Prostate gland (tissue), 2 donors: Measurements from ENCODE around the gene RXRB. TPM values are rescaled to one million over a fixed set of nuclear protein-coding genes. Genes with fewer than 3 reads are reported as not detected.

Experiments
- DNase-seq: peaks from one replicate; pipeline ENCODE4 v3.0.0-alpha.2; 2019; ENCODE audit warnings: low spot score
- H3K27ac ChIP-seq, 2 donors: fragments of 200-600 bp; sonication (generic); 2 replicates each; pipeline ENCODE4 v1.5.1; 2017 to 2019
- H3K27me3 ChIP-seq: fragments of 200-600 bp; sonication (generic); replicated peaks from 2 replicates; pipeline ENCODE4 v1.5.1; 2019; ENCODE audit not compliant: insufficient read depth
- H3K36me3 ChIP-seq, 2 donors: fragments of 200-600 bp; sonication (generic); 1 replicate in 1 of 2; 2 replicates in 1 of 2; pipeline versions ENCODE4 v1.5.1 to v1.8.1; 2017 to 2019
- H3K4me1 ChIP-seq: fragments of 200-600 bp; sonication (generic); replicated peaks from 2 replicates; pipeline ENCODE4 v1.5.1; 2019
- H3K4me3 ChIP-seq, 2 donors: fragments of 200-600 bp; sonication (generic); 2 replicates each; pipeline ENCODE4 v1.5.1; 2017 to 2019
- H3K9me3 ChIP-seq: fragments of 200-600 bp; sonication (generic); 2 replicates; pipeline ENCODE4 v1.5.1; 2017
- CTCF ChIP-seq, 4 experiments: fragments of 200-600 bp in 2 of 4; fragments of 450-650 bp in 2 of 4; sonication (generic) in 2 of 4; IDR thresholded peaks; 1 replicate in 3 of 4; 2 replicates in 1 of 4; pipeline ENCODE4 v1.5.1; 2016 to 2019; ENCODE audit warnings: antibody characterized with exemption in 4 of 4, mild to moderate bottlenecking in 2 of 4, moderate library complexity in 2 of 4
- POLR2A ChIP-seq: fragments of 450-650 bp; IDR thresholded peaks from one replicate; pipeline ENCODE4 v1.6.1; 2016; ENCODE audit warnings: antibody characterized with exemption, mild to moderate bottlenecking
- POLR2AphosphoS5 ChIP-seq: sonication (generic); formaldehyde crosslinking; IDR thresholded peaks from one replicate; pipeline ENCODE4 v1.6.1; 2017; ENCODE audit warnings: antibody characterized with exemption
- WGBS: methylation state at CpG from one replicate; pipeline ENCODE4 v1.1.5; 2018; 5-methylcytosine and 5-hydroxymethylcytosine counted together
- intact Hi-C: fragments of 100-400 bp; cut with DNase I; formaldehyde crosslinking; loops from one replicate; pipeline ENCODE4 v1.14.2; 2022
- total RNA-seq, 2 donors: library from RNA; depleted of rRNA; stranded (reverse); fragments of >200 nt; gene quantifications; one replicate each; pipeline ENCODE4 v1.1.0, GENCODE V29; 2016

Gene RXRB
- total RNA-seq, 2 donors from 2014 or later, result 30.6 to 40.5 TPM

DNA sequence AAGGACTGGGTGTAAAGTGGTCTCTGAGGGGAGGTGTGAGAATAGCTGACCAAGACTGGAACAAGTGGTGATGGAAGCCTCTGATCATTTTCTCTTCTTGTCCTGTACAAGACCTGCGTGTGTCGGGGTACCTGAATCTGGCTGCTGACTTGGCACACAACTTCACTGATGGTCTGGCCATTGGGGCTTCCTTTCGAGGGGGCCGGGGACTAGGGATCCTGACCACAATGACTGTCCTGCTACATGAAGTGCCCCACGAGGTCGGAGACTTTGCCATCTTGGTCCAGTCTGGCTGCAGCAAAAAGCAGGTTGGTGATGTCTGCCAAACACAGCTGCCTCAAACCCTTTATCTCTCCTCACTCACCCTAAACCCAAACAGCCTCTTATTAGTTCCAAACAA, 2.3 kb upstream of the RXRB start:
- Histone ChIP-seq H3K27ac (no peak overlapping the region), H3K4me1 (peaks cover 6% of the 10 kb centered on the region), H3K36me3 (peaks cover 0 to 6% of the 10 kb centered on the region in 2 donors), H3K9me3 (no peaks in the 10 kb centered on the region), H3K27me3 (no peaks in the 10 kb centered on the region), H3K4me3 (no peak overlapping the region)
- intact Hi-C loops, result no loop called here
- WGBS, result 86% methylated on average over 6 of the region's 6 CpGs
- no peak for DNase-seq
- TF ChIP-seq CTCF (IDR thresholded peaks at IDR 0.05), result no peak
- no peak for TF ChIP-seq POLR2AphosphoS5
- no peak for TF ChIP-seq POLR2A

DNA sequence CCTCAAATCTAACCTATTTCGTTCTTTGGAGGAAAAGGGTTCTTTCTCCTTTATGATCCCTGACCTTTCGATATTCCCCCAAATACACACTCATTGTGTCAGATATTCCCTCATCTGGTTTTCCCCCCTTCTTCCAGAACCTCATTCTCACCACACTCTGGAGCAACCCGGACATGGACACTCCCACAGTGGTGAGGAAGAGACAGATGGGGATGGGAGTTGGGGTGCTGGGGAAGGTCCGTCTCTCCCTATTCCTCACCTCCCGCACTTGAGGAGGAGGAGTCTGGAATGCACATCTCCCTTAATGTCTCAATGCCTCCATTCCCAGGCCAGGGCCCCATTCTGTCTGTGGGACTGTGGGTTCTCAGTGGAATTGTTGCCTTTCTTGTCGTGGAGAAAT, 1.5 kb upstream of the RXRB start:
- intact Hi-C loops, result loop anchor here (2.0 kb wide), 1 partner anchor 47 kb away; no protein-coding TSS in a partner anchor
- Histone ChIP-seq H3K27ac (peak overlapping the region; percentile 96), H3K36me3 (peaks cover 0 to 6% of the 10 kb centered on the region in 2 donors), H3K9me3 (no peaks in the 10 kb centered on the region), H3K4me3 (peak overlapping the region; percentile 84), H3K27me3 (no peaks in the 10 kb centered on the region), H3K4me1 (peaks cover 6% of the 10 kb centered on the region)
- TF ChIP-seq POLR2A (no peak), POLR2AphosphoS5 (no peak), CTCF (IDR thresholded peaks at IDR 0.05) (no peak)
- no peak for DNase-seq
- WGBS, result 81% methylated on average over 6 of the region's 6 CpGs

GRCh38 chr6:33201147-33201545, 681 bp upstream of the RXRB start:
- peak overlapping the region; percentile 84 for H3K4me3 ChIP-seq
- no peaks in the 10 kb centered on the region for H3K9me3 ChIP-seq
- intact Hi-C loops, result loop anchor here (2.0 kb wide), 1 partner anchor 48 kb away; no protein-coding TSS in a partner anchor
- no peaks in the 10 kb centered on the region for H3K27me3 ChIP-seq
- WGBS, result 3% methylated on average over 12 of the region's 14 CpGs
- no peak for DNase-seq
- TF ChIP-seq POLR2AphosphoS5 (no peak), POLR2A (no peak), CTCF (IDR thresholded peaks at IDR 0.05) (no peak)
- peaks cover 6% of the 10 kb centered on the region for H3K4me1 ChIP-seq
- peak overlapping the region; percentile 96 for H3K27ac ChIP-seq
- peaks cover 0 to 6% of the 10 kb centered on the region in 2 donors for H3K36me3 ChIP-seq

- peak overlapping the region; percentile 96 for H3K27ac ChIP-seq
- DNase-seq, result no peak
- H3K4me1 ChIP-seq, result peaks cover 6% of the 10 kb centered on the region
- TF ChIP-seq CTCF (IDR thresholded peaks at IDR 0.05) (no peak), POLR2A (no peak), POLR2AphosphoS5 (no peak)
- 3% methylated on average over 26 of the region's 26 CpGs for WGBS
- peak overlapping the region; percentile 84 for H3K4me3 ChIP-seq
- H3K36me3 ChIP-seq, result peaks cover 0 to 16% of the 10 kb centered on the region in 2 donors
- no peaks in the 10 kb centered on the region for H3K9me3 ChIP-seq
- intact Hi-C loops, result loop anchor here (2.0 to 5.0 kb wide), 2 partner anchors 37 to 49 kb away; no protein-coding TSS in a partner anchor
- no peaks in the 10 kb centered on the region for H3K27me3 ChIP-seq
These were observed 712 bp downstream of the RXRB start for GRCh38 chr6:33199687-33200218.

DNA sequence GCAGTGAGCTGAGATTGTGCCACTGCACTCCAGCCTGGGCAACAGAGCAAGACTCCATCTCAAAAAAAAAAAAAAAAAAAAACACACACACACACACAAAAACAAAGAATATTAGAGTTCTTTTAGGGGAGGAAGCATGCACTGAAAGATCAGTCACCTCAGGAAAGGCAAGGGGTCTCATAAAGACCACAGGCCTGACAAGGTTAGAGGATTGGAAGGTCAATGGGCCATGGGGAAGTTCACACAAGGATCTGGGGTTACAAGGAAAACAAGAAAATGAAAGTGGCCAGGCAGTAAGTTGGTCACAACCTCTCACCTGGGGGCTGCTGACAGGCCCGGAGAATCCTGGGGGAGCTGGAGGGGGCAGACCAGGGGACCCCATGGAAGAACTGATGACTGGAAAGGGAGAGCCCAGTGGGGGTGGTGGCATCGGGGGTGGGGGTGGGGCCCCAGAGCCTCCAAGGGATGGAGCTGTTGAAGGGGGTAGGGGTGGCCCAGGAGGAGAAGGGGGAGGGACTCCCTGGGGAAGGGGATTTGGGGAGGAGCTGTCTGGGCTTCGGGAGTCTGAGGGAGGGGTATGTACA, 1.5 kb downstream of the RXRB start:
- Histone ChIP-seq H3K9me3 (no peaks in the 10 kb centered on the region), H3K27ac (peak overlapping the region; percentile 96), H3K4me1 (peaks cover 6% of the 10 kb centered on the region), H3K27me3 (no peaks in the 10 kb centered on the region), H3K4me3 (peak overlapping the region in 1 of 2 donors; percentile 84), H3K36me3 (peaks cover 0 to 17% of the 10 kb centered on the region in 2 donors)
- intact Hi-C loops, result loop anchor here (5.0 kb wide), 1 partner anchor 37 kb away; no protein-coding TSS in a partner anchor
- TF ChIP-seq CTCF (IDR thresholded peaks at IDR 0.05) (no peak), POLR2AphosphoS5 (no peak), POLR2A (no peak)
- WGBS, result 27% methylated on average over 3 of the region's 3 CpGs
- no peak for DNase-seq
